GM12878 (cell line): Measurements from ENCODE around the gene ATP13A2. TPM values are rescaled to one million over a fixed set of nuclear protein-coding genes. Genes with fewer than 3 reads are reported as not detected.
A peak's percentile ranks its signal among the peaks of the same experiment; 100 is the strongest.

Experiments
- ATAC-seq: fragments of 200-7000 bp; cut with Tn5 transposase; 3 replicates; pipeline ENCODE4 v1.9.1; 2020; ENCODE audit warnings: mild to moderate bottlenecking, moderate library complexity
- BruUV-seq: library from RNA; stranded (reverse); fragments of 400-500 nt; replicated peaks from 2 replicates; lab custom pipeline; 2021; lab: Mats Ljungman, UMichigan
- CTCF ChIA-PET: fragments of 300-600 bp; sonication (Branson Sonifier 250); formaldehyde crosslinking; extraction: SDS; loops from one replicate; lab custom pipeline; 2021; ENCODE audit warnings: inconsistent platforms; lab: Yijun Ruan, JAX
- POLR2A ChIA-PET: fragments of 350-600 bp; formaldehyde crosslinking; extraction: SDS; loops from one replicate; lab custom pipeline; 2021; ENCODE audit warnings: inconsistent platforms; lab: Charles Lee
- RAD21 ChIA-PET: fragments of 300-600 bp; sonication (Branson Sonifier 250); formaldehyde crosslinking; loops from one replicate; lab custom pipeline; 2023; ENCODE audit warnings: antibody characterized with exemption; ENCODE audit not compliant: unreplicated experiment; lab: Charles Lee
- SMC1A ChIA-PET: fragments of 300-600 bp; sonication (Branson Sonifier 250); formaldehyde crosslinking; loops from one replicate; lab custom pipeline; 2023; ENCODE audit not compliant: unreplicated experiment, uncharacterized antibody; lab: Charles Lee
- DNase-seq: peaks from one replicate; pipeline ENCODE4 v3.0.0-alpha.2; 2011; ENCODE audit warnings: low read depth, low spot score
- FAIRE-seq: peaks from 3 replicates; lab custom pipeline; 2011; peaks lifted over from hg19 to GRCh38; lab: Jason Lieb, UNC
- H2AFZ ChIP-seq: 2 replicates; pipeline ENCODE4 v1.6.0; 2011; ENCODE audit warnings: low read depth, low read length, control low read depth; ENCODE audit not compliant: control insufficient read depth
- H3K27ac ChIP-seq: 2 replicates; pipeline ENCODE4 v1.5.1; 2011; ENCODE audit warnings: control low read depth; ENCODE audit not compliant: control insufficient read depth, insufficient read depth
- H3K27me3 ChIP-seq, 2 experiments: replicated peaks in 1 of 2; 2 replicates each; pipeline versions ENCODE4 v1.6.0 to v1.6.1; 2011; ENCODE audit warnings: low read length in 1 of 2; ENCODE audit not compliant: control insufficient read depth in 2 of 2, insufficient read depth in 2 of 2
- H3K36me3 ChIP-seq, 2 experiments: 2 replicates each; pipeline ENCODE4 v1.5.1; 2011; ENCODE audit warnings: low read length in 1 of 2; ENCODE audit not compliant: control insufficient read depth in 2 of 2, insufficient read depth in 2 of 2
- H3K4me1 ChIP-seq: 2 replicates; pipeline ENCODE4 v1.6.1; 2011; ENCODE audit warnings: mild to moderate bottlenecking, low read length, moderate library complexity, mixed read lengths; ENCODE audit not compliant: control insufficient read depth, insufficient read depth
- H3K4me2 ChIP-seq: 2 replicates; pipeline ENCODE4 v1.6.0; 2011; ENCODE audit warnings: control low read depth; ENCODE audit not compliant: control insufficient read depth, insufficient read depth
- H3K4me3 ChIP-seq: fragments of 200-600 bp; sonication (generic); 2 replicates; pipeline ENCODE4 v1.5.1; 2016
- H3K79me2 ChIP-seq: 2 replicates; pipeline ENCODE4 v1.6.0; 2011; ENCODE audit warnings: low read length; ENCODE audit not compliant: control insufficient read depth, insufficient read depth
- H3K9ac ChIP-seq: 2 replicates; pipeline ENCODE4 v1.8.0; 2011; ENCODE audit warnings: low read length, control low read depth, mixed read lengths; ENCODE audit not compliant: control insufficient read depth, insufficient read depth
- H3K9me3 ChIP-seq: replicated peaks from 3 replicates; pipeline ENCODE4 v1.5.1; 2011; ENCODE audit warnings: mild to moderate bottlenecking, low read length; ENCODE audit not compliant: control insufficient read depth, insufficient read depth
- H4K20me1 ChIP-seq: 2 replicates; pipeline ENCODE4 v1.6.0; 2011; ENCODE audit not compliant: control insufficient read depth, insufficient read depth
- ASH2L ChIP-seq: fragments of 300-600, 200-600 bp; sonication (generic); IDR thresholded peaks from 2 replicates; pipeline ENCODE4 v1.6.1; 2017; ENCODE audit warnings: low read depth, mild to moderate bottlenecking, borderline replicate concordance
- ATF7 ChIP-seq: fragments of 450-650 bp; IDR thresholded peaks from 2 replicates; pipeline ENCODE4 v1.6.1; 2016; ENCODE audit warnings: low read depth, mild to moderate bottlenecking
- CREB1 ChIP-seq: IDR thresholded peaks from 2 replicates; pipeline ENCODE4 v1.6.1; 2012; ENCODE audit warnings: low read depth, mild to moderate bottlenecking, inconsistent platforms
- MEF2A ChIP-seq: IDR thresholded peaks from 2 replicates; pipeline ENCODE4 v1.6.1; 2011; ENCODE audit warnings: low read depth, mild to moderate bottlenecking, low read length, moderate library complexity; ENCODE audit not compliant: insufficient read depth
- NR2C1 ChIP-seq: fragments of 450-650 bp; IDR thresholded peaks from 2 replicates; pipeline ENCODE4 v1.6.1; 2017; ENCODE audit warnings: antibody characterized with exemption, mild to moderate bottlenecking, moderate library complexity
- SP1 ChIP-seq: IDR thresholded peaks from one replicate; pipeline ENCODE4 v1.6.1; 2011; ENCODE audit warnings: low read depth, low read length
- WGBS: methylation state at CpG from one replicate; pipeline ENCODE4 v1.1.6; 2016; ENCODE audit warnings: low lambda C conversion rate; ENCODE audit not compliant: insufficient replicate concordance, insufficient coverage; ENCODE audit errors: missing lambda C conversion rate; 5-methylcytosine and 5-hydroxymethylcytosine counted together
- in situ Hi-C: fragments of 300-500 bp; cut with MboI; formaldehyde crosslinking; loops from 9 replicates; pipeline ENCODE4 v1.14.3; 2018; ENCODE audit warnings: mixed read lengths
- intact Hi-C: fragments of 100-400 bp; cut with micrococcal nuclease; formaldehyde crosslinking; loops from one replicate; pipeline ENCODE4 v1.14.2; 2022; ENCODE audit not compliant: unreplicated experiment
- polyA plus RNA-seq, 11 experiments: library from polyadenylated mRNA; depleted of rRNA in 4 of 11; unstranded in 6 of 11; stranded (reverse) in 5 of 11; fragments of >200 nt; fragmentation: Nextera tagmentation in 4 of 11; fragmentation: Illumina TruSeq in 1 of 11; extraction: Ambion mirVana in 4 of 11; extraction: Trizol in 1 of 11; gene quantifications; 1 replicate in 1 of 11; 2 replicates in 10 of 11; pipeline versions ENCODE4 v1.2.1 to v1.2.3, GENCODE V29; 2011 to 2016; ENCODE audit warnings: inconsistent platforms in 2 of 11, missing spikeins in 2 of 11, low read depth in 1 of 11
- total RNA-seq, 4 experiments: library from RNA; depleted of rRNA in 3 of 4; stranded (reverse); fragments of >200 nt in 3 of 4; fragmentation: Illumina TruSeq in 1 of 4; extraction: Trizol in 1 of 4; gene quantifications; 2 replicates each; pipeline versions ENCODE4 v1.2.1 to v1.2.3, GENCODE V29; 2013 to 2021
- TF ChIP-seq, protein P1 (sequence below), 3 experiments: IDR thresholded peaks in 2 of 3; conservative IDR thresholded peaks in 1 of 3; 2 replicates each; pipeline ENCODE4 v1.5.1; 2011; ENCODE audit warnings: low read depth in 3 of 3, low read length in 3 of 3, mild to moderate bottlenecking in 3 of 3, control low read depth in 2 of 3, moderate library complexity in 2 of 3, inconsistent platforms in 1 of 3, mixed read lengths in 1 of 3; ENCODE audit not compliant: control insufficient read depth in 2 of 3, insufficient read depth in 1 of 3; ENCODE audit errors: extremely low read depth in 1 of 3

ATP13A2 gene
- total and polyA plus RNA-seq, 10 of the 15 experiments (the other 5 are each of a cell fraction or from before 2014, with no cell fraction given), result 0.24 to 30.5 (median 8.0) TPM

GRCh38 chr1:16986962-16987361 lies 24.8 kb downstream of the ATP13A2 start:
- Histone ChIP-seq H3K36me3 (no peaks in the 10 kb centered on the region), H4K20me1 (no peaks in the 10 kb centered on the region), H3K27me3 (no peaks in the 10 kb centered on the region; a peak in 1 of 4 replicates), H3K4me1 (no peaks in the 10 kb centered on the region), H3K4me3 (no peak overlapping the region), H3K9me3 (no peaks in the 10 kb centered on the region), H3K79me2 (no peaks in the 10 kb centered on the region), H3K27ac (no peak overlapping the region), H3K4me2 (no peak overlapping the region), H3K9ac (no peak overlapping the region), H2AFZ (no peak overlapping the region)
- DNase-seq (no peak), ATAC-seq (peak; percentile 80), FAIRE-seq (no peak)
- no TSS peak for BruUV-seq
- POLR2A ChIA-PET, result no interaction called here
- in situ Hi-C loops, result no loop called here
- RAD21 ChIA-PET, result no interaction called here
- SMC1A ChIA-PET, result no interaction called here
- WGBS, result 79% methylated on average over 16 of the region's 16 CpGs
- intact Hi-C loops, result no loop called here
- TF ChIP-seq MEF2A, result no peak
- TF ChIP-seq, protein P1, sequence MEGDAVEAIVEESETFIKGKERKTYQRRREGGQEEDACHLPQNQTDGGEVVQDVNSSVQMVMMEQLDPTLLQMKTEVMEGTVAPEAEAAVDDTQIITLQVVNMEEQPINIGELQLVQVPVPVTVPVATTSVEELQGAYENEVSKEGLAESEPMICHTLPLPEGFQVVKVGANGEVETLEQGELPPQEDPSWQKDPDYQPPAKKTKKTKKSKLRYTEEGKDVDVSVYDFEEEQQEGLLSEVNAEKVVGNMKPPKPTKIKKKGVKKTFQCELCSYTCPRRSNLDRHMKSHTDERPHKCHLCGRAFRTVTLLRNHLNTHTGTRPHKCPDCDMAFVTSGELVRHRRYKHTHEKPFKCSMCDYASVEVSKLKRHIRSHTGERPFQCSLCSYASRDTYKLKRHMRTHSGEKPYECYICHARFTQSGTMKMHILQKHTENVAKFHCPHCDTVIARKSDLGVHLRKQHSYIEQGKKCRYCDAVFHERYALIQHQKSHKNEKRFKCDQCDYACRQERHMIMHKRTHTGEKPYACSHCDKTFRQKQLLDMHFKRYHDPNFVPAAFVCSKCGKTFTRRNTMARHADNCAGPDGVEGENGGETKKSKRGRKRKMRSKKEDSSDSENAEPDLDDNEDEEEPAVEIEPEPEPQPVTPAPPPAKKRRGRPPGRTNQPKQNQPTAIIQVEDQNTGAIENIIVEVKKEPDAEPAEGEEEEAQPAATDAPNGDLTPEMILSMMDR (IDR thresholded peaks at IDR 0.05 in 2 of 3, conservative IDR thresholded peaks at IDR 0.05 in 1 of 3; ENCODE audit: control insufficient read depth in 2 of 3, extremely low read depth in 1 of 3, insufficient read depth in 1 of 3, low read depth in 3 of 3, low read length in 3 of 3), result peak; percentile 28 to 58 (median 37); a peak in 4 of 6 replicates
- TF ChIP-seq ATF7, result no peak
- no peak for TF ChIP-seq SP1
- TF ChIP-seq CREB1, result no peak
- TF ChIP-seq NR2C1, result no peak
- TF ChIP-seq ASH2L, result no peak
- CTCF ChIA-PET, result no interaction called here
